ENCODE data around the gene UBA5.
A peak's percentile ranks its signal among the peaks of the same experiment; 100 is the strongest.

The UBA5 gene

DNA sequence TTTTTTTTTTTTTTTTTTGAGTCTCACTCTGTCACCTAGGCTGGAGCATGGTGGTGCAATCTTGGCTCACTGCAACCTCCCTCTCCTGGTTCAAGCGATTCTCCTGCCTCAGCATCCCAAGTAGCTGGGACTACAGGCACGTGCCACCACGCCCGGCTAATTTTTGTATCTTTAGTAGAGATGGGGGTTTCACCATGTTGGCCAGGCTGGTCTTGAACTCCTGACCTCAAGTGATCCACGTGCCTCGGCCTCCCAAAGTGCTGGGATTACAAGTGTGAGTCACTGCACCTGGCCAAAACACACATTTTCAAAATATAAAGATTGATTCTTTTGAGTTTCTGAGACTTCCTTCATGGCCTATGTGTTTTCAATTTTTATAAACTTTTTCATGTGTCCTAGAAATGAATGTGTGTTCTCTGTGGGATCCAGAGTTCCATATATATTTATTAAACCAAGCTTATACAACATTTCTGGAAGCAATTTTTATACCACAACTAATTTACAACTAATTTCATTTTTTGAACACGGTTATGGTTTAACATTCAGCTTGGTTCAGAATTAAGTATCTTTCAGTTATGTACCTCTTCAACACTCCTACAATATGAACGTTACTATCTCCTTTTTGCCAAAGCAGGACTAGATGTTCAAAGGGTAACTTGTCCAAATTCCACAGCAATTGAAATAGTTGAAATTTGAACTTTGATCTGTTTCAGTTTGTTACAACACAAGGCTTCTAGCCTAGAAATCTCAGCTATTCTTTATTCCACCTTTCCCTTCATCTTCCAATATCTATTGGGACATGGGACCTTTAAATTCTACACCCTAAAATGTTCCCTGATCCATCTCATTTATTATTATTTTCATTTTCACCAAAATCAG lies 2.0 kb upstream of the UBA5 start:
- ChIA-PET POLR2A (no interaction called here), CTCF (interaction anchor here (0.9 to 2.5 kb wide), 7 partner anchors 12 to 234 kb away, joined by 3 to 24 read pairs (median 5); no protein-coding TSS in a partner anchor)
- no peak for DNase-seq (ENCODE audit: extremely low spot score)
- TF ChIP-seq, protein P1, sequence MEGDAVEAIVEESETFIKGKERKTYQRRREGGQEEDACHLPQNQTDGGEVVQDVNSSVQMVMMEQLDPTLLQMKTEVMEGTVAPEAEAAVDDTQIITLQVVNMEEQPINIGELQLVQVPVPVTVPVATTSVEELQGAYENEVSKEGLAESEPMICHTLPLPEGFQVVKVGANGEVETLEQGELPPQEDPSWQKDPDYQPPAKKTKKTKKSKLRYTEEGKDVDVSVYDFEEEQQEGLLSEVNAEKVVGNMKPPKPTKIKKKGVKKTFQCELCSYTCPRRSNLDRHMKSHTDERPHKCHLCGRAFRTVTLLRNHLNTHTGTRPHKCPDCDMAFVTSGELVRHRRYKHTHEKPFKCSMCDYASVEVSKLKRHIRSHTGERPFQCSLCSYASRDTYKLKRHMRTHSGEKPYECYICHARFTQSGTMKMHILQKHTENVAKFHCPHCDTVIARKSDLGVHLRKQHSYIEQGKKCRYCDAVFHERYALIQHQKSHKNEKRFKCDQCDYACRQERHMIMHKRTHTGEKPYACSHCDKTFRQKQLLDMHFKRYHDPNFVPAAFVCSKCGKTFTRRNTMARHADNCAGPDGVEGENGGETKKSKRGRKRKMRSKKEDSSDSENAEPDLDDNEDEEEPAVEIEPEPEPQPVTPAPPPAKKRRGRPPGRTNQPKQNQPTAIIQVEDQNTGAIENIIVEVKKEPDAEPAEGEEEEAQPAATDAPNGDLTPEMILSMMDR (IDR thresholded peaks at IDR 0.05; ENCODE audit: control extremely low read depth, extremely low read depth, low read depth, missing control alignments), result no peak

DNA sequence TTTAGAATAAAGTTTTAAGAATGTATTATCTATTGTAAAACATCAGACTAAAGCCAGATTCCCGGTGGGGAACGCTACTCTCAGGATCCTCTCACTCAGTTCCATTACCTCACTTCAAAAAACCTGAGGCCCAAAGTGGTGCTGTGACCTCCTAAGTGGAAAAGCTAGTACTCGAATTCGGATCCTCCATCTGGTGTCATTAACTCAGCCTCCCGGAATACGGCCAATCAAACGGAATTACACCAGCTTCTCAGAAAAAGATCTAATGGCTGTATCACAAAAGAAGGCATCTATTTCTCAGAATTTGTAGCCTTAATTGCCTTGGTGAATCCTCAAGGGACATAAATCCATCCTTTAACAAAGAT lies 1.1 kb upstream of the UBA5 start:
- TF ChIP-seq, protein P1 (IDR thresholded peaks at IDR 0.05; ENCODE audit: control extremely low read depth, extremely low read depth, low read depth, missing control alignments), result no peak
- DNase-seq (ENCODE audit: extremely low spot score), result no peak
- ChIA-PET CTCF (interaction anchor here (0.8 to 2.5 kb wide), 12 partner anchors 9 to 235 kb away, joined by 3 to 24 read pairs (median 4); no protein-coding TSS in a partner anchor), POLR2A (interaction anchor here (0.7 kb wide), 1 partner anchor 15 kb away, joined by 3 read pairs; no protein-coding TSS in a partner anchor)

DNA sequence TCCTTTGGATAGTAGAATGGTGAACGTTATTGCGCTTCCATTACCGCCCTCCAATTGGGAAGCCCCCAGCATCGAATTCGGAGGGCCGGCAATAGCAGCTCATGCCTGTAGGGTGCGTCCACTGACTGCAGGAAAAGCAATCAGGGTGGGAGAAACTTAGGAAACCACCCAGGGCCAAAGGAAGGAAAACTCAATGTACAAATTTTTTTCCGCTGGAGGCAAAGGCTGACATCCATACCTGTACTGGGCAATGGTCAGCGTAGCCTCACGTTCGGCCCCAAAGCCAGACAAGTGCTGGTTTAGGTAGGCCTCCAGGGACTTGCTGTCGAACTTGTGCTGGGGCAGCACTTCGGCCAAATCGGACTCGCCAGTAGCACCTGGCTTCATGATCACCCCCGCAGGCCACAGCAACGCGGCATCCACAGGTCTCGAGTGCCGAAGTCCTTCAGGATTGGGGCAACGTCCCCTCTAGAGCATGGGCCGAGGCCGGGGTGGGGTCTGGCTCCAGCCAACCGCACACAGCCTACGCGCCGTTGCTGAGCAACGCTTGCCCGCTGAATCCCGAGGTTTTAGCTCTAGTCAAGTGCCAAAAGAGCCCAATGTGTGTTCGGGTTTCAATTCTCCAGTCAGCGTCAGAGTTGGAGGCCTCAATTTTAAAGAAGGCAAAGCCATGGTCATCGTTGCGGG lies 621 bp upstream of the UBA5 start, which contains the start of gene ACAD11:
Gene ACAD11, minus strand, starts transcription at position 445 of the 687 bp plus-strand sequence. Its CDS starts 58 bp downstream, at position 387.
- TF ChIP-seq, protein P1 (IDR thresholded peaks at IDR 0.05; ENCODE audit: control extremely low read depth, extremely low read depth, low read depth, missing control alignments), result peak; percentile 65
- peak; percentile 66 for DNase-seq (ENCODE audit: extremely low spot score)
- POLR2A ChIA-PET, result interaction anchor here (0.7 kb wide), 1 partner anchor 15 kb away, joined by 3 read pairs; no protein-coding TSS in a partner anchor
- CTCF ChIA-PET, result interaction anchor here (0.8 to 2.5 kb wide), 13 partner anchors 8 to 235 kb away, joined by 3 to 24 read pairs (median 4); no protein-coding TSS in a partner anchor

DNA sequence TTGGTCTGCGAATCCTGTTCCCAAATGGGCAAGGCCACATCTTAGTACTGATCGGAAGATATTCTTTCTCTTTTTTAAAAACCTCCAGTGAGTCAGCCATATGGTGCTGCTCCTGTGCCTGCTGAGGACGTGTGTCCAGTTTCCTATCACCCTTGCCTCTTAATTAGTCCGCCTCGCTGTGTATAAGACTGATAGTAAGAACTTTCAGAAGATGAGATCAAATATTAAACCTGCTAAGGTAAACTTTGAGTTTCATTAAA lies 612 bp downstream of the UBA5 start:
- POLR2A ChIA-PET, result no interaction called here
- TF ChIP-seq, protein P1 (IDR thresholded peaks at IDR 0.05; ENCODE audit: control extremely low read depth, extremely low read depth, low read depth, missing control alignments), result no peak
- CTCF ChIA-PET, result interaction anchor here (0.9 to 1.9 kb wide), 5 partner anchors 18 to 125 kb away, joined by 3 to 7 read pairs (median 4); no protein-coding TSS in a partner anchor
- DNase-seq (ENCODE audit: extremely low spot score), result no peak

DNA sequence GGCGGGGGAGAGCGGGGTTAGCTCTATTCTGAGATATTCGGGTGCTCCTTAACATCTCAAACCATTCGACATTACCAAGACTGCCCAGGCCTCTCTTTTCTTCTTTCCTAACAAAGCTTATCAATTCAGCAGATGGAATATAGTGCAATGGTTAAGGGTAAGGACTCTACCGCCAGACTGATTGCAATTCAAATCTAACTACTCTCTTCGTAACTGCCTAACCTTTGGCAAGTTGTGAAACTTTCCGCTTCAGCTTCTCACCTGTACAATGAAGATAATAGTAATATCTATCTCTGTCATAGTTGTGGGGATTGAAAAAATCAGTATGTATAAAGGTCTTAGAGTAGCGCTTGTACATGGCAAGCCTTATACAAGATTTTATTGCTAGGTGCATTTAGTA lies 972 bp downstream of the UBA5 start:
- POLR2A ChIA-PET, result no interaction called here
- TF ChIP-seq, protein P1 (IDR thresholded peaks at IDR 0.05; ENCODE audit: control extremely low read depth, extremely low read depth, low read depth, missing control alignments), result no peak
- CTCF ChIA-PET, result interaction anchor here (0.9 to 1.7 kb wide), 5 partner anchors 18 to 125 kb away, joined by 3 to 7 read pairs (median 3); no protein-coding TSS in a partner anchor

DNA sequence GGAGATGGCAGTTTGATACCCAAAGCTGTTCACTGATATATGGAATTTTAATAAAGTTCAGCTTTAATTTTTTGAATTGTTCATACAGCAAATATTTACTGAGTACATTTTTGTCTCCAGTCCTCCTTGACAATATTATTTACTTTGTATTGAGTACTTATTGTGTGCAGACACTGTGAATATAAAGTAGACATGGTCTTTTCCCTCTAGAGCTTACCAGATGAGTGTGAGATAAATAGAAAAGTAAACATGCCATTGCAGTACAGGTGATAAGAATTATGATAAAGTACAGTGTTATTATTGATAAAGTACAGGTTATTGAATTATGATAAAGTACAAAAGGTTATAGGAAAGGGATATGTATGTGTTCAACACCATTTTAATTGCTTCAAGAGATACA lies 2.1 kb downstream of the UBA5 start:
- TF ChIP-seq, protein P1 (IDR thresholded peaks at IDR 0.05; ENCODE audit: control extremely low read depth, extremely low read depth, low read depth, missing control alignments), result no peak
- CTCF ChIA-PET, result interaction anchor here (1.0 to 1.7 kb wide), 2 partner anchors 19 to 39 kb away, joined by 3 to 7 read pairs; no protein-coding TSS in a partner anchor
- DNase-seq (ENCODE audit: extremely low spot score), result no peak
- POLR2A ChIA-PET, result no interaction called here

More for the DNA sequence above, 972 bp downstream of the UBA5 start:
- DNase-seq (ENCODE audit: extremely low spot score), result no peak

Measured in GM10248 (cell line).